Small intestine (tissue), 7 donors: ENCODE data around the gene DERA. TPM values are rescaled to one million over a fixed set of nuclear protein-coding genes. Genes with fewer than 3 reads are reported as not detected.
"Not testable (repeated sequence)": the region's sequence is repeated elsewhere in the genome, so short reads cannot be mapped to it uniquely, and the experiment has no call there.

Experiments used
- DNase-seq, 2 donors: peaks; one replicate each; pipeline versions ENCODE4 v3.0.0 to v3.0.0-alpha.2; 2013
- FAIRE-seq: peaks from 2 replicates; lab custom pipeline; 2012; peaks lifted over from hg19 to GRCh38; lab: Jason Lieb, UNC
- H3K27ac ChIP-seq, 3 donors: one replicate each; pipeline ENCODE4 v1.5.1; 2013; ENCODE audit warnings: low read length in 2 of 3, mild to moderate bottlenecking in 2 of 3, control low read depth in 1 of 3, inconsistent platforms in 1 of 3, low read depth in 1 of 3, moderate library complexity in 1 of 3
- H3K27me3 ChIP-seq, 3 donors: one replicate each; pipeline ENCODE4 v1.6.1; 2013; ENCODE audit warnings: low read length in 3 of 3, inconsistent platforms in 1 of 3; ENCODE audit not compliant: control insufficient read depth in 3 of 3, insufficient read depth in 3 of 3
- H3K36me3 ChIP-seq, 3 donors: one replicate each; pipeline ENCODE4 v1.6.1; 2013; ENCODE audit warnings: low read length in 3 of 3, inconsistent platforms in 1 of 3, low read depth in 1 of 3, mild to moderate bottlenecking in 1 of 3, moderate library complexity in 1 of 3; ENCODE audit not compliant: control insufficient read depth in 3 of 3, insufficient read depth in 2 of 3
- H3K4me1 ChIP-seq, 3 donors: one replicate each; pipeline ENCODE4 v1.6.1; 2013; ENCODE audit warnings: low read length in 2 of 3, inconsistent platforms in 1 of 3, low read depth in 1 of 3, mild to moderate bottlenecking in 1 of 3, moderate library complexity in 1 of 3; ENCODE audit not compliant: control insufficient read depth in 3 of 3, insufficient read depth in 2 of 3
- H3K4me3 ChIP-seq, 3 donors: one replicate each; pipeline ENCODE4 v1.5.1; 2013; ENCODE audit warnings: low read length in 3 of 3, control low read depth in 1 of 3, inconsistent platforms in 1 of 3, low read depth in 1 of 3, mild to moderate bottlenecking in 1 of 3, moderate library complexity in 1 of 3
- H3K9me3 ChIP-seq, 2 donors: one replicate each; pipeline ENCODE4 v1.6.1; 2013; ENCODE audit warnings: low read depth in 1 of 2, low read length in 1 of 2; ENCODE audit not compliant: control insufficient read depth in 2 of 2, insufficient read depth in 1 of 2
- WGBS, 3 donors: extraction: QIAGEN DNeasy Blood & Tissue Kit; methylation state at CpG; one replicate each; pipeline ENCODE4 v1.1.7; 2013; 5-methylcytosine and 5-hydroxymethylcytosine counted together
- polyA plus RNA-seq, 4 donors: library from polyadenylated mRNA; stranded (reverse) in 3 of 4; unstranded in 1 of 4; fragments of 200-250 nt in 3 of 4; fragments of 120-200 nt in 1 of 4; gene quantifications; one replicate each; pipeline versions ENCODE4 v1.2.1 to v1.2.3, GENCODE V29; 2013
- donor health status: healthy with polysubstance abuse.
- donor health status: control.
- donor health status: control.
- donor health status: Bipolar disorder and iron deficiency.
- donor health status: healthy.

The DERA gene
- polyA plus RNA-seq, 4 donors = 36.0 to 133 (median 90.5) TPM

GRCh38 chr12:15955281-15955680, 44.1 kb downstream of the DERA start:
- 85 to 89% (median 87%) methylated on average over 4 of the region's 4 CpGs for WGBS, 3 donors
- Histone ChIP-seq H3K9me3 (no peaks in the 10 kb centered on the region), H3K4me1 (no peaks in the 10 kb centered on the region), H3K4me3 (no peak overlapping the region), H3K36me3 (peaks cover 0 to 11% (median 3%) of the 10 kb centered on the region in 3 donors), H3K27me3 (no peaks in the 10 kb centered on the region), H3K27ac (no peak overlapping the region)
- FAIRE-seq (no peak), DNase-seq (no peak)

GRCh38 chr12:15956010-15956409, 44.9 kb downstream of the DERA start:
- H3K9me3 ChIP-seq = no peaks in the 10 kb centered on the region
- H3K27ac ChIP-seq = no peak overlapping the region
- no peak overlapping the region for H3K4me3 ChIP-seq
- no peaks in the 10 kb centered on the region for H3K4me1 ChIP-seq
- 71 to 86% (median 83%) methylated on average over 1 of the region's 1 CpG for WGBS, 3 donors
- H3K27me3 ChIP-seq = no peaks in the 10 kb centered on the region
- no peak for FAIRE-seq
- peaks cover 0 to 16% (median 3%) of the 10 kb centered on the region in 3 donors for H3K36me3 ChIP-seq
- DNase-seq = no peak

- WGBS, 3 donors = 85 to 95% (median 91%) methylated on average over 9 of the region's 9 CpGs
- H3K27ac ChIP-seq = no peak overlapping the region
- peaks cover 0 to 16% (median 3%) of the 10 kb centered on the region in 3 donors for H3K36me3 ChIP-seq
- DNase-seq (peak in 1 of 2 donors; percentile 39), FAIRE-seq (no peak)
- H3K4me1 ChIP-seq = no peaks in the 10 kb centered on the region
- H3K4me3 ChIP-seq = no peak overlapping the region
- H3K27me3 ChIP-seq = no peaks in the 10 kb centered on the region
- no peaks in the 10 kb centered on the region for H3K9me3 ChIP-seq
These were observed 45.5 kb downstream of the DERA start for GRCh38 chr12:15956413-15957185.

GRCh38 chr12:15962760-15963159, 51.6 kb downstream of the DERA start:
- 92 to 98% (median 97%) methylated on average over 4 of the region's 4 CpGs for whole genome bisulfite sequencing, 3 donors
- Histone ChIP-seq H3K27me3 (no peaks in the 10 kb centered on the region), H3K4me3 (no peak overlapping the region), H3K27ac (no peak overlapping the region), H3K36me3 (peaks cover 4 to 35% (median 11%) of the 10 kb centered on the region in 3 donors), H3K4me1 (no peaks in the 10 kb centered on the region), H3K9me3 (no peaks in the 10 kb centered on the region)
- FAIRE-seq (no peak), DNase-seq (no peak)

GRCh38 chr12:15963271-15963670, 52.1 kb downstream of the DERA start:
- no peak overlapping the region for H3K27ac ChIP-seq
- WGBS, 3 donors = 76 to 79% (median 78%) methylated on average over 1 of the region's 1 CpG
- no peak for FAIRE-seq

GRCh38 chr12:15966426-15966825, 55.3 kb downstream of the DERA start:
- Histone ChIP-seq H3K27ac (no peak overlapping the region), H3K27me3 (no peaks in the 10 kb centered on the region), H3K4me1 (no peaks in the 10 kb centered on the region), H3K4me3 (no peak overlapping the region), H3K9me3 (no peaks in the 10 kb centered on the region), H3K36me3 (peaks cover 4 to 25% (median 12%) of the 10 kb centered on the region in 3 donors)
- FAIRE-seq = no peak
- no peak for DNase-seq
- 84 to 100% (median 84%) methylated on average over 1 of the region's 1 CpG for WGBS, 3 donors

More at GRCh38 chr12:15963271-15963670, 52.1 kb downstream of the DERA start:
- no peak for DNase-seq
- Histone ChIP-seq H3K4me1 (no peaks in the 10 kb centered on the region), H3K27me3 (no peaks in the 10 kb centered on the region), H3K36me3 (peaks cover 4 to 36% (median 11%) of the 10 kb centered on the region in 3 donors), H3K9me3 (no peaks in the 10 kb centered on the region), H3K4me3 (no peak overlapping the region)

GRCh38 chr12:15967053-15967452, 55.9 kb downstream of the DERA start:
- H3K9me3 ChIP-seq, FAIRE-seq, DNase-seq, H3K4me3 ChIP-seq, H3K27ac ChIP-seq, H3K27me3 ChIP-seq, H3K4me1 ChIP-seq: not testable (repeated sequence)
- peaks cover 4 to 26% (median 11%) of the 10 kb centered on the region in 3 donors for H3K36me3 ChIP-seq
- 95 to 99% (median 98%) methylated on average over 3 of the region's 3 CpGs for whole genome bisulfite sequencing, 3 donors

GRCh38 chr12:15971211-15971610, 60.1 kb downstream of the DERA start:
- Histone ChIP-seq H3K4me1 (no peaks in the 10 kb centered on the region), H3K27ac (no peak overlapping the region), H3K4me3 (no peak overlapping the region), H3K36me3 (peaks cover 4 to 25% (median 5%) of the 10 kb centered on the region in 3 donors), H3K9me3 (no peaks in the 10 kb centered on the region), H3K27me3 (no peaks in the 10 kb centered on the region)
- FAIRE-seq (no peak), DNase-seq (no peak)
- 80 to 85% (median 82%) methylated on average over 3 of the region's 3 CpGs for WGBS, 3 donors
